ENCODE results near the gene CD46.

- TF ChIP-seq, protein P1, sequence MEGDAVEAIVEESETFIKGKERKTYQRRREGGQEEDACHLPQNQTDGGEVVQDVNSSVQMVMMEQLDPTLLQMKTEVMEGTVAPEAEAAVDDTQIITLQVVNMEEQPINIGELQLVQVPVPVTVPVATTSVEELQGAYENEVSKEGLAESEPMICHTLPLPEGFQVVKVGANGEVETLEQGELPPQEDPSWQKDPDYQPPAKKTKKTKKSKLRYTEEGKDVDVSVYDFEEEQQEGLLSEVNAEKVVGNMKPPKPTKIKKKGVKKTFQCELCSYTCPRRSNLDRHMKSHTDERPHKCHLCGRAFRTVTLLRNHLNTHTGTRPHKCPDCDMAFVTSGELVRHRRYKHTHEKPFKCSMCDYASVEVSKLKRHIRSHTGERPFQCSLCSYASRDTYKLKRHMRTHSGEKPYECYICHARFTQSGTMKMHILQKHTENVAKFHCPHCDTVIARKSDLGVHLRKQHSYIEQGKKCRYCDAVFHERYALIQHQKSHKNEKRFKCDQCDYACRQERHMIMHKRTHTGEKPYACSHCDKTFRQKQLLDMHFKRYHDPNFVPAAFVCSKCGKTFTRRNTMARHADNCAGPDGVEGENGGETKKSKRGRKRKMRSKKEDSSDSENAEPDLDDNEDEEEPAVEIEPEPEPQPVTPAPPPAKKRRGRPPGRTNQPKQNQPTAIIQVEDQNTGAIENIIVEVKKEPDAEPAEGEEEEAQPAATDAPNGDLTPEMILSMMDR (IDR thresholded peaks at IDR 0.05) = no peak
- TF ChIP-seq POLR2A (IDR thresholded peaks at IDR 0.05) = no peak
- no peak for TF ChIP-seq POLR2AphosphoS5 (IDR thresholded peaks at IDR 0.05)
- no peak for TF ChIP-seq EP300 (IDR thresholded peaks at IDR 0.05)
Measured at GRCh38 chr1:207789792-207790787, 38.2 kb downstream of the CD46 start.
